HUDEP-2 (cell line): ENCODE measurements around the gene RAI1.
A peak's percentile ranks its signal among the peaks of the same experiment; 100 is the strongest.

ENCODE experiments used
- DNase-seq, 76 experiments: peaks; one replicate each; lab custom pipeline; 2025; ENCODE audit not compliant: unreplicated experiment in 76 of 76; lab: John Stamatoyannopoulos, UW

RAI1 gene

GRCh38 chr17:17745476-17746455, 64.5 kb downstream of the RAI1 start:
- DNase-seq, result no peak

GRCh38 chr17:17748179-17748578, 66.9 kb downstream of the RAI1 start:
- no peak for DNase-seq

GRCh38 chr17:17748604-17749003, 67.3 kb downstream of the RAI1 start:
- no peak for DNase-seq

GRCh38 chr17:17749025-17749772, 67.9 kb downstream of the RAI1 start:
- no peak for DNase-seq

GRCh38 chr17:17749921-17750320, 68.7 kb downstream of the RAI1 start:
- DNase-seq, result peak in 46 of 76 experiments; percentile 4 to 54 (median 25)

GRCh38 chr17:17750881-17751280, 69.6 kb downstream of the RAI1 start:
- DNase-seq, result peak in 4 of 76 experiments; percentile 8 to 50 (median 36)

GRCh38 chr17:17751489-17752088, 70.3 kb downstream of the RAI1 start:
- peak in 19 of 76 experiments; percentile 6 to 63 (median 42) for DNase-seq

- DNase-seq, result peak in 75 of 76 experiments; percentile 51 to 99 (median 95)
These were observed 71.0 kb downstream of the RAI1 start for GRCh38 chr17:17752089-17752820.

GRCh38 chr17:17752821-17753321, 71.6 kb downstream of the RAI1 start:
- DNase-seq, result peak in 9 of 76 experiments; percentile 5 to 52 (median 25)

- no peak for DNase-seq
These were observed 73.7 kb downstream of the RAI1 start for GRCh38 chr17:17754719-17755686.

GRCh38 chr17:17755715-17756114, 74.5 kb downstream of the RAI1 start:
- DNase-seq, result no peak

- DNase-seq, result no peak
These were observed 76.1 kb downstream of the RAI1 start for GRCh38 chr17:17757391-17757791.

- no peak for DNase-seq
These were observed 76.9 kb downstream of the RAI1 start for GRCh38 chr17:17757956-17758845.

GRCh38 chr17:17758941-17759563, 77.8 kb downstream of the RAI1 start:
- no peak for DNase-seq

GRCh38 chr17:17760350-17760749, 79.1 kb downstream of the RAI1 start:
- DNase-seq, result no peak

- no peak for DNase-seq
These were observed 79.8 kb downstream of the RAI1 start for GRCh38 chr17:17760872-17761550.
